NCI-H82 treated with DMSO at 0.1 percent for 48 hours (cell line): ENCODE data around the gene SAMD4B.
"Not testable (repeated sequence)": the region's sequence is repeated elsewhere in the genome, so short reads cannot be mapped to it uniquely, and the experiment has no call there.

Source experiments
- DNase-seq: peaks from one replicate; lab custom pipeline; 2025; ENCODE audit not compliant: unreplicated experiment; lab: John Stamatoyannopoulos, UW

Gene SAMD4B

GRCh38 chr19:39310558-39311311 is 31.5 kb upstream of the SAMD4B start:
- no peak for DNase-seq

- no peak for DNase-seq
These were observed 28.0 kb upstream of the SAMD4B start for GRCh38 chr19:39314016-39314728.

- no peak for DNase-seq
These were observed 26.3 kb upstream of the SAMD4B start for GRCh38 chr19:39315933-39316332.

- DNase-seq = no peak
These were observed 25.4 kb upstream of the SAMD4B start for GRCh38 chr19:39316627-39317321.

GRCh38 chr19:39317476-39317875 is 24.7 kb upstream of the SAMD4B start:
- no peak for DNase-seq

- DNase-seq = no peak
These were observed 24.1 kb upstream of the SAMD4B start for GRCh38 chr19:39318071-39318470.

- DNase-seq = no peak
These were observed 23.5 kb upstream of the SAMD4B start for GRCh38 chr19:39318690-39319089.

GRCh38 chr19:39319098-39319891 is 22.9 kb upstream of the SAMD4B start:
- no peak for DNase-seq

- DNase-seq = peak; percentile 88
These were observed 22.4 kb upstream of the SAMD4B start for GRCh38 chr19:39319892-39320248.

GRCh38 chr19:39321117-39321831 is 20.9 kb upstream of the SAMD4B start:
- no peak for DNase-seq

- DNase-seq = no peak
These were observed 20.4 kb upstream of the SAMD4B start for GRCh38 chr19:39321832-39322176.

GRCh38 chr19:39324242-39324842 is 17.9 kb upstream of the SAMD4B start:
- no peak for DNase-seq

GRCh38 chr19:39325778-39326665 is 16.2 kb upstream of the SAMD4B start:
- DNase-seq = no peak

GRCh38 chr19:39327363-39328045 is 14.7 kb upstream of the SAMD4B start:
- DNase-seq = no peak

GRCh38 chr19:39328046-39328705 is 14.0 kb upstream of the SAMD4B start:
- peak; percentile 18 for DNase-seq

GRCh38 chr19:39329948-39330347 is 12.3 kb upstream of the SAMD4B start:
- DNase-seq = no peak

GRCh38 chr19:39332293-39332692 is 9.9 kb upstream of the SAMD4B start:
- no peak for DNase-seq

GRCh38 chr19:39332738-39333137 is 9.5 kb upstream of the SAMD4B start:
- not testable (repeated sequence) for DNase-seq
